ENCODE results near the gene KCNG2.
"Not testable (repeated sequence)": the region's sequence is repeated elsewhere in the genome, so short reads cannot be mapped to it uniquely, and the experiment has no call there.

GRCh38 chr18:79752946-79753345 is 44.8 kb upstream of the KCNG2 start:
- TF ChIP-seq CTCF (conservative IDR thresholded peaks at IDR 0.05); ZFX (IDR thresholded peaks at IDR 0.05): not testable (repeated sequence)
